Measurements from ENCODE around the gene ZSCAN21.

DNA sequence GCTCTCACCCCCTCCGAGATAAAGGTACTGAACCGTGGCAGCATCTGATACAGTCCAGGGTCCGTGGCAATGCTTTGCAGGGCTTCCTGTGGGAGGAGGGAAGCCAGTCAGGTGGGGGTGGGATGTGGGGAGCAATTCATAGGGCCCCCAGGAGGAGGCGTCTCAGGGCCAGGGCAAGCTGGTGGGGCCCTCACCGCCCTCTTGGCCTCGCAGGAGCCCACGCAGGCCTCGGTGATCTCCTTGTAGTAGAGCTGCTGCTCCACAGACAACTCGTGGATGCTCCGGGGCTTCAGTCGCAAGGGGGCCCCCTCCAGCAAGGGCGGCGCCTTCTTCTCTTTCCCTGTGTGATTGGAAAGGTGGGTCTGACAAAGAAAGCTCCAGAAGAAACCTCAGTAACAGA, 62.3 kb downstream of the ZSCAN21 start:
- TF ChIP-seq POLR2A (IDR thresholded peaks at IDR 0.05): no peak
- no peak for TF ChIP-seq EP300 (IDR thresholded peaks at IDR 0.05; ENCODE audit: low read depth)
- TF ChIP-seq, protein P1, sequence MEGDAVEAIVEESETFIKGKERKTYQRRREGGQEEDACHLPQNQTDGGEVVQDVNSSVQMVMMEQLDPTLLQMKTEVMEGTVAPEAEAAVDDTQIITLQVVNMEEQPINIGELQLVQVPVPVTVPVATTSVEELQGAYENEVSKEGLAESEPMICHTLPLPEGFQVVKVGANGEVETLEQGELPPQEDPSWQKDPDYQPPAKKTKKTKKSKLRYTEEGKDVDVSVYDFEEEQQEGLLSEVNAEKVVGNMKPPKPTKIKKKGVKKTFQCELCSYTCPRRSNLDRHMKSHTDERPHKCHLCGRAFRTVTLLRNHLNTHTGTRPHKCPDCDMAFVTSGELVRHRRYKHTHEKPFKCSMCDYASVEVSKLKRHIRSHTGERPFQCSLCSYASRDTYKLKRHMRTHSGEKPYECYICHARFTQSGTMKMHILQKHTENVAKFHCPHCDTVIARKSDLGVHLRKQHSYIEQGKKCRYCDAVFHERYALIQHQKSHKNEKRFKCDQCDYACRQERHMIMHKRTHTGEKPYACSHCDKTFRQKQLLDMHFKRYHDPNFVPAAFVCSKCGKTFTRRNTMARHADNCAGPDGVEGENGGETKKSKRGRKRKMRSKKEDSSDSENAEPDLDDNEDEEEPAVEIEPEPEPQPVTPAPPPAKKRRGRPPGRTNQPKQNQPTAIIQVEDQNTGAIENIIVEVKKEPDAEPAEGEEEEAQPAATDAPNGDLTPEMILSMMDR (IDR thresholded peaks at IDR 0.05): no peak
